ENCODE results near the gene FZD4.

DNA sequence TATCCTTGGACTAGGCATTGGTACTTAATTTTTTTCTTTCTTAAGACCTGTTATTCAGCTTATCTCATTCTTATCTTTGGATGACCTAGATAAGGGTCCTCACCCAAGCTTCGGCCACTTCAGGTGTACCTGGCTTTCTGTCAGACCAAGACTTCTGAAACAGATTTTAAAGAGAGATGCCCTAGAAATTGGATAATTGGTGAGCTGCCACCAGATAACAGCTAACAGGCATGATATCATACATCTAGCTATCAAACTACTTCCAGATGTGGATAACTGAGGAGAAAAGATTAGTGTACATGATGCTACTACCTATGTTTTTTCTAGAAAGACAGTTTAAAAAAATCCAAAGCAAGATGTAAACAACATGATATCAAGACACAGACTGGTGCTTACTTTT, 52.9 kb downstream of the FZD4 start:
- no peak for TF ChIP-seq SP1 (IDR thresholded peaks at IDR 0.05; ENCODE audit: low read depth)
- TF ChIP-seq REST (IDR thresholded peaks at IDR 0.05; ENCODE audit: low read depth): no peak
- TF ChIP-seq, protein P1, sequence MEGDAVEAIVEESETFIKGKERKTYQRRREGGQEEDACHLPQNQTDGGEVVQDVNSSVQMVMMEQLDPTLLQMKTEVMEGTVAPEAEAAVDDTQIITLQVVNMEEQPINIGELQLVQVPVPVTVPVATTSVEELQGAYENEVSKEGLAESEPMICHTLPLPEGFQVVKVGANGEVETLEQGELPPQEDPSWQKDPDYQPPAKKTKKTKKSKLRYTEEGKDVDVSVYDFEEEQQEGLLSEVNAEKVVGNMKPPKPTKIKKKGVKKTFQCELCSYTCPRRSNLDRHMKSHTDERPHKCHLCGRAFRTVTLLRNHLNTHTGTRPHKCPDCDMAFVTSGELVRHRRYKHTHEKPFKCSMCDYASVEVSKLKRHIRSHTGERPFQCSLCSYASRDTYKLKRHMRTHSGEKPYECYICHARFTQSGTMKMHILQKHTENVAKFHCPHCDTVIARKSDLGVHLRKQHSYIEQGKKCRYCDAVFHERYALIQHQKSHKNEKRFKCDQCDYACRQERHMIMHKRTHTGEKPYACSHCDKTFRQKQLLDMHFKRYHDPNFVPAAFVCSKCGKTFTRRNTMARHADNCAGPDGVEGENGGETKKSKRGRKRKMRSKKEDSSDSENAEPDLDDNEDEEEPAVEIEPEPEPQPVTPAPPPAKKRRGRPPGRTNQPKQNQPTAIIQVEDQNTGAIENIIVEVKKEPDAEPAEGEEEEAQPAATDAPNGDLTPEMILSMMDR (IDR thresholded peaks at IDR 0.05 in 2 of 3, conservative IDR thresholded peaks at IDR 0.05 in 1 of 3; ENCODE audit: borderline replicate concordance in 1 of 3, insufficient read depth in 1 of 3, low read depth in 2 of 3, low read length in 2 of 3): no peak
- TF ChIP-seq POLR2AphosphoS5 (IDR thresholded peaks at IDR 0.05; ENCODE audit: low read depth, low read length): no peak
- no peak for TF ChIP-seq ZNF274 (IDR thresholded peaks at IDR 0.05; ENCODE audit: low read depth, low read length)
- TF ChIP-seq YY1 (IDR thresholded peaks at IDR 0.05; ENCODE audit: extremely low read depth, insufficient replicate concordance, low read depth, low read length): no peak
